ENCODE measurements around the gene THYN1.

- TF ChIP-seq CTCF (IDR thresholded peaks at IDR 0.05): no peak
- TF ChIP-seq EP300 (IDR thresholded peaks at IDR 0.05): no peak
- TF ChIP-seq POLR2A (IDR thresholded peaks at IDR 0.05): no peak
- TF ChIP-seq POLR2AphosphoS5 (IDR thresholded peaks at IDR 0.05): no peak
Observed at GRCh38 chr11:134223121-134223520, 30.0 kb downstream of the THYN1 start.

Data from suprapubic skin (tissue), 4 donors.